Ramos (cell line): ENCODE results near the gene C2orf76.

Experiments used
- in situ Hi-C: fragments of 300-500 bp; cut with MboI; formaldehyde crosslinking; loops from one replicate; pipeline ENCODE4 v1.14.3; 2022; ENCODE audit warnings: low sequenced_read_pairs; ENCODE audit not compliant: unreplicated experiment

Gene C2orf76

GRCh38 chr2:119305497-119306195, 61.0 kb downstream of the C2orf76 start:
- in situ Hi-C loops = loop anchor here (10.0 kb wide), 1 partner anchor 421 kb away; no protein-coding TSS in a partner anchor

- in situ Hi-C loops = loop anchor here (10.0 kb wide), 1 partner anchor 420 kb away; no protein-coding TSS in a partner anchor
These were observed 61.8 kb downstream of the C2orf76 start for GRCh38 chr2:119304847-119305246.

GRCh38 chr2:119301413-119301812, 65.2 kb downstream of the C2orf76 start:
- in situ Hi-C loops = loop anchor here (10.0 kb wide), 1 partner anchor 417 kb away; no protein-coding TSS in a partner anchor

GRCh38 chr2:119295688-119296375, 70.8 kb downstream of the C2orf76 start:
- in situ Hi-C loops = no loop called here

- in situ Hi-C loops = no loop called here
These were observed 72.0 kb downstream of the C2orf76 start for GRCh38 chr2:119294671-119295070.

GRCh38 chr2:119293900-119294299, 72.7 kb downstream of the C2orf76 start:
- in situ Hi-C loops = no loop called here

- in situ Hi-C loops = no loop called here
These were observed 73.4 kb downstream of the C2orf76 start for GRCh38 chr2:119293254-119293653.

GRCh38 chr2:119292226-119292625, 74.4 kb downstream of the C2orf76 start:
- in situ Hi-C loops = no loop called here

GRCh38 chr2:119291588-119292167, 75.0 kb downstream of the C2orf76 start:
- in situ Hi-C loops = no loop called here

GRCh38 chr2:119290859-119291587, 75.6 kb downstream of the C2orf76 start:
- in situ Hi-C loops = no loop called here

GRCh38 chr2:119289642-119290041, 77.0 kb downstream of the C2orf76 start:
- in situ Hi-C loops = no loop called here

- in situ Hi-C loops = no loop called here
These were observed 77.5 kb downstream of the C2orf76 start for GRCh38 chr2:119289093-119289492.

- in situ Hi-C loops = no loop called here
These were observed 78.1 kb downstream of the C2orf76 start for GRCh38 chr2:119288576-119288975.

- in situ Hi-C loops = no loop called here
These were observed 80.0 kb downstream of the C2orf76 start for GRCh38 chr2:119286661-119287060.

- in situ Hi-C loops = no loop called here
These were observed 82.7 kb downstream of the C2orf76 start for GRCh38 chr2:119283873-119284331.

GRCh38 chr2:119282996-119283511, 83.6 kb downstream of the C2orf76 start:
- in situ Hi-C loops = no loop called here

GRCh38 chr2:119282146-119282995, 84.3 kb downstream of the C2orf76 start:
- in situ Hi-C loops = no loop called here

- in situ Hi-C loops = no loop called here
These were observed 86.0 kb downstream of the C2orf76 start for GRCh38 chr2:119280680-119281079.

GRCh38 chr2:119279666-119280065, 87.0 kb downstream of the C2orf76 start:
- in situ Hi-C loops = no loop called here
